Liver (tissue), 9 donors: ENCODE data around the gene SMAD9. TPM values are rescaled to one million over a fixed set of nuclear protein-coding genes. Genes with fewer than 3 reads are reported as not detected.
A peak's percentile ranks its signal among the peaks of the same experiment; 100 is the strongest.

Source experiments
- DNase-seq: peaks from one replicate; pipeline ENCODE4 v3.0.0-alpha.2; 2017; ENCODE audit warnings: low spot score
- H3K27ac ChIP-seq, 2 donors: one replicate each; pipeline ENCODE4 v1.7.0; 2013; ENCODE audit warnings: inconsistent platforms in 2 of 2, low read length in 2 of 2, control low read depth in 1 of 2, low read depth in 1 of 2, mild to moderate bottlenecking in 1 of 2
- H3K27me3 ChIP-seq, 4 donors: one replicate each; pipeline versions ENCODE4 v1.6.1 to v1.7.0; 2013; ENCODE audit warnings: low read length in 3 of 4, inconsistent platforms in 1 of 4, mild to moderate bottlenecking in 1 of 4, moderate library complexity in 1 of 4; ENCODE audit not compliant: control insufficient read depth in 4 of 4, insufficient read depth in 4 of 4
- H3K36me3 ChIP-seq, 4 donors: one replicate each; pipeline versions ENCODE4 v1.6.1 to v1.7.0; 2013; ENCODE audit warnings: low read length in 3 of 4, mild to moderate bottlenecking in 3 of 4, low read depth in 1 of 4, moderate library complexity in 1 of 4; ENCODE audit not compliant: control insufficient read depth in 4 of 4, insufficient read depth in 3 of 4
- H3K4me1 ChIP-seq, 4 donors: one replicate each; pipeline versions ENCODE4 v1.6.1 to v1.7.0; 2013; ENCODE audit warnings: low read length in 3 of 4, mild to moderate bottlenecking in 3 of 4, moderate library complexity in 1 of 4; ENCODE audit not compliant: control insufficient read depth in 4 of 4, insufficient read depth in 4 of 4
- H3K4me3 ChIP-seq, 3 donors: one replicate each; pipeline versions ENCODE4 v1.6.1 to v1.7.0; 2013; ENCODE audit warnings: low read length in 3 of 3, control low read depth in 1 of 3, low read depth in 1 of 3, mild to moderate bottlenecking in 1 of 3
- H3K9ac ChIP-seq, 2 donors: one replicate each; pipeline ENCODE4 v1.7.0; 2013; ENCODE audit warnings: low read length in 2 of 2, mild to moderate bottlenecking in 2 of 2, moderate library complexity in 2 of 2, control low read depth in 1 of 2, low read depth in 1 of 2
- H3K9me3 ChIP-seq, 4 donors: one replicate each; pipeline versions ENCODE4 v1.6.1 to v1.7.0; 2013; ENCODE audit warnings: low read length in 3 of 4; ENCODE audit not compliant: control insufficient read depth in 4 of 4
- ATF3 ChIP-seq: IDR thresholded peaks from 2 replicates; pipeline ENCODE4 v1.6.1; 2016; ENCODE audit warnings: antibody characterized with exemption
- EGR1 ChIP-seq, 2 donors: IDR thresholded peaks; 2 replicates each; pipeline ENCODE4 v1.6.1; 2016 to 2018; ENCODE audit warnings: antibody characterized with exemption in 2 of 2, low read depth in 2 of 2
- FOXA1 ChIP-seq: IDR thresholded peaks from 2 replicates; pipeline ENCODE4 v1.6.1; 2016; ENCODE audit warnings: antibody characterized with exemption
- FOXA2 ChIP-seq: IDR thresholded peaks from 2 replicates; pipeline ENCODE4 v1.6.1; 2016; ENCODE audit warnings: antibody characterized with exemption
- GABPA ChIP-seq, 2 donors: IDR thresholded peaks in 1 of 2; conservative IDR thresholded peaks in 1 of 2; 2 replicates each; pipeline ENCODE4 v1.6.1; 2016; ENCODE audit warnings: antibody characterized with exemption in 2 of 2, mild to moderate bottlenecking in 1 of 2, moderate library complexity in 1 of 2
- HNF4A ChIP-seq, 2 donors: conservative IDR thresholded peaks; 2 replicates each; pipeline ENCODE4 v1.6.1; 2016; ENCODE audit warnings: antibody characterized with exemption in 2 of 2, mild to moderate bottlenecking in 2 of 2
- HNF4G ChIP-seq: IDR thresholded peaks from 2 replicates; pipeline ENCODE4 v1.6.1; 2016; ENCODE audit warnings: antibody characterized with exemption
- JUND ChIP-seq, 2 donors: IDR thresholded peaks; 2 replicates each; pipeline ENCODE4 v1.6.1; 2016; ENCODE audit warnings: antibody characterized with exemption in 2 of 2
- NR2F2 ChIP-seq: IDR thresholded peaks from 2 replicates; pipeline ENCODE4 v1.6.1; 2016; ENCODE audit warnings: antibody characterized with exemption
- RAD21 ChIP-seq, 2 donors: IDR thresholded peaks; 2 replicates each; pipeline ENCODE4 v1.6.1; 2016; ENCODE audit warnings: antibody characterized with exemption in 2 of 2, mild to moderate bottlenecking in 2 of 2
- REST ChIP-seq: IDR thresholded peaks from 2 replicates; pipeline ENCODE4 v1.6.1; 2016; ENCODE audit warnings: antibody characterized with exemption, mild to moderate bottlenecking
- RXRA ChIP-seq, 2 donors: IDR thresholded peaks; 2 replicates each; pipeline ENCODE4 v1.6.1; 2017 to 2018; ENCODE audit warnings: antibody characterized with exemption in 2 of 2, mild to moderate bottlenecking in 1 of 2
- SP1 ChIP-seq: IDR thresholded peaks from 2 replicates; pipeline ENCODE4 v1.6.1; 2018; ENCODE audit warnings: antibody characterized with exemption, mild to moderate bottlenecking
- TAF1 ChIP-seq: conservative IDR thresholded peaks from 2 replicates; pipeline ENCODE4 v1.6.1; 2016; ENCODE audit warnings: antibody characterized with exemption, mild to moderate bottlenecking
- YY1 ChIP-seq: IDR thresholded peaks from 2 replicates; pipeline ENCODE4 v1.6.1; 2016; ENCODE audit warnings: antibody characterized with exemption, mild to moderate bottlenecking
- WGBS: extraction: QIAGEN DNeasy Blood & Tissue Kit; methylation state at CpG from one replicate; pipeline ENCODE4 v1.1.7; 2013; 5-methylcytosine and 5-hydroxymethylcytosine counted together
- polyA plus RNA-seq, 2 donors: library from polyadenylated mRNA; stranded (reverse) in 1 of 2; unstranded in 1 of 2; fragments of 200-250 nt in 1 of 2; fragments of >200 nt in 1 of 2; fragmentation: Nextera tagmentation in 1 of 2; extraction: Ambion mirVana in 1 of 2; gene quantifications; one replicate each; pipeline versions ENCODE4 v1.2.1 to v1.2.3, GENCODE V29; 2013 to 2015
- total RNA-seq, 2 donors: library from RNA; depleted of rRNA; stranded (reverse); fragments of >200 nt; gene quantifications; one replicate each; pipeline ENCODE4 v1.2.3, GENCODE V29; 2014
- TF ChIP-seq, protein P1 (sequence below): fragments of 150-350 bp; IDR thresholded peaks from 2 replicates; pipeline ENCODE4 v1.5.1; 2017; ENCODE audit warnings: improper control_type of control experiment, low read depth, low read length; ENCODE audit not compliant: missing input control
- TF ChIP-seq, protein P2 (sequence below): IDR thresholded peaks from 2 replicates; pipeline ENCODE4 v1.6.1; 2016; ENCODE audit warnings: antibody characterized with exemption
- TF ChIP-seq, protein P3 (sequence below): IDR thresholded peaks from 2 replicates; pipeline ENCODE4 v1.6.1; 2016; ENCODE audit warnings: antibody characterized with exemption
- donor health status: healthy.
- donor health status: healthy.
- donor health status: healthy.
- donor health status: healthy.
- donor health status: healthy.

The SMAD9 gene
- total and polyA plus RNA-seq, 4 donors, result 0.51 to 1.3 (median 0.95) TPM

DNA sequence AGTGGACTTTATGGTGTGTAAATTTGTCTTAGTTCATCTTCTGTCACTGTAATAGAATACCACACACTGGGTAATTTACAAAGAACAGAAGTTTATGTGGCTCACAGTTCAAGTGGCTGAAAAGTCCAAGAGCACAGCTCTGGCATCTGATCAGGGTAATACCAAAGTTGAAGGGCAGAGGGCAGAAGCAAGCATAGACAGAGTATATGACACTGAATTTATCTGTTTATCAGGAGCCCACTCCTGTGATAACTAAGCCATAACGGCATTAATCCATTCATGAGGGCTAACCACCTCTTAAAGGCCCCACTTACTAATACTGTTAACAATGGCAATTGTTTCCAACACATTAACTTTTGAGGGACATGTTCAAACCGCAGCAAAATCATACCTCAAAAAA, 105.0 kb downstream of the SMAD9 start:
- no peak for DNase-seq
- Histone ChIP-seq H3K4me3 (no peak overlapping the region), H3K36me3 (no peaks in the 10 kb centered on the region), H3K27ac (no peak overlapping the region), H3K27me3 (no peaks in the 10 kb centered on the region), H3K9me3 (no peaks in the 10 kb centered on the region), H3K4me1 (peaks cover 0 to 14% (median 7%) of the 10 kb centered on the region in 4 donors), H3K9ac (no peak overlapping the region)
- TF ChIP-seq, protein P1, sequence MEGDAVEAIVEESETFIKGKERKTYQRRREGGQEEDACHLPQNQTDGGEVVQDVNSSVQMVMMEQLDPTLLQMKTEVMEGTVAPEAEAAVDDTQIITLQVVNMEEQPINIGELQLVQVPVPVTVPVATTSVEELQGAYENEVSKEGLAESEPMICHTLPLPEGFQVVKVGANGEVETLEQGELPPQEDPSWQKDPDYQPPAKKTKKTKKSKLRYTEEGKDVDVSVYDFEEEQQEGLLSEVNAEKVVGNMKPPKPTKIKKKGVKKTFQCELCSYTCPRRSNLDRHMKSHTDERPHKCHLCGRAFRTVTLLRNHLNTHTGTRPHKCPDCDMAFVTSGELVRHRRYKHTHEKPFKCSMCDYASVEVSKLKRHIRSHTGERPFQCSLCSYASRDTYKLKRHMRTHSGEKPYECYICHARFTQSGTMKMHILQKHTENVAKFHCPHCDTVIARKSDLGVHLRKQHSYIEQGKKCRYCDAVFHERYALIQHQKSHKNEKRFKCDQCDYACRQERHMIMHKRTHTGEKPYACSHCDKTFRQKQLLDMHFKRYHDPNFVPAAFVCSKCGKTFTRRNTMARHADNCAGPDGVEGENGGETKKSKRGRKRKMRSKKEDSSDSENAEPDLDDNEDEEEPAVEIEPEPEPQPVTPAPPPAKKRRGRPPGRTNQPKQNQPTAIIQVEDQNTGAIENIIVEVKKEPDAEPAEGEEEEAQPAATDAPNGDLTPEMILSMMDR, result peak; percentile 22
- TF ChIP-seq REST, result no peak
- 79% methylated on average over 2 of the region's 2 CpGs for WGBS

- Histone ChIP-seq H3K4me1 (peaks cover 0 to 9% (median 3%) of the 10 kb centered on the region in 4 donors), H3K9ac (no peak overlapping the region), H3K27me3 (no peaks in the 10 kb centered on the region), H3K9me3 (no peaks in the 10 kb centered on the region), H3K36me3 (no peaks in the 10 kb centered on the region), H3K27ac (no peak overlapping the region), H3K4me3 (no peak overlapping the region)
- 63% methylated on average over 9 of the region's 9 CpGs for WGBS
- TF ChIP-seq JUND (IDR thresholded peaks at IDR 0.05) (no peak), FOXA1 (no peak), YY1 (no peak), REST (no peak), RAD21 (IDR thresholded peaks at IDR 0.05) (no peak), HNF4A (conservative IDR thresholded peaks at IDR 0.05) (no peak), HNF4G (no peak), SP1 (no peak), NR2F2 (no peak), RXRA (IDR thresholded peaks at IDR 0.05) (no peak), FOXA2 (no peak), EGR1 (IDR thresholded peaks at IDR 0.05; ENCODE audit: low read depth in 2 of 2) (no peak), ATF3 (no peak), TAF1 (no peak), GABPA (IDR thresholded peaks at IDR 0.05 in 1 of 2, conservative IDR thresholded peaks at IDR 0.05 in 1 of 2) (no peak)
- TF ChIP-seq, protein P2, sequence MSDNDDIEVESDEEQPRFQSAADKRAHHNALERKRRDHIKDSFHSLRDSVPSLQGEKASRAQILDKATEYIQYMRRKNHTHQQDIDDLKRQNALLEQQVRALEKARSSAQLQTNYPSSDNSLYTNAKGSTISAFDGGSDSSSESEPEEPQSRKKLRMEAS, result no peak
- TF ChIP-seq, protein P1, result no peak
- TF ChIP-seq, protein P3, sequence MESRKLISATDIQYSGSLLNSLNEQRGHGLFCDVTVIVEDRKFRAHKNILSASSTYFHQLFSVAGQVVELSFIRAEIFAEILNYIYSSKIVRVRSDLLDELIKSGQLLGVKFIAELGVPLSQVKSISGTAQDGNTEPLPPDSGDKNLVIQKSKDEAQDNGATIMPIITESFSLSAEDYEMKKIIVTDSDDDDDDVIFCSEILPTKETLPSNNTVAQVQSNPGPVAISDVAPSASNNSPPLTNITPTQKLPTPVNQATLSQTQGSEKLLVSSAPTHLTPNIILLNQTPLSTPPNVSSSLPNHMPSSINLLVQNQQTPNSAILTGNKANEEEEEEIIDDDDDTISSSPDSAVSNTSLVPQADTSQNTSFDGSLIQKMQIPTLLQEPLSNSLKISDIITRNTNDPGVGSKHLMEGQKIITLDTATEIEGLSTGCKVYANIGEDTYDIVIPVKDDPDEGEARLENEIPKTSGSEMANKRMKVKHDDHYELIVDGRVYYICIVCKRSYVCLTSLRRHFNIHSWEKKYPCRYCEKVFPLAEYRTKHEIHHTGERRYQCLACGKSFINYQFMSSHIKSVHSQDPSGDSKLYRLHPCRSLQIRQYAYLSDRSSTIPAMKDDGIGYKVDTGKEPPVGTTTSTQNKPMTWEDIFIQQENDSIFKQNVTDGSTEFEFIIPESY, result no peak
- no peak for DNase-seq
Measured at GRCh38 chr13:36814465-36814864, 105.6 kb downstream of the SMAD9 start.
